ENCODE data around the gene CEP112.

GRCh38 chr17:65743308-65743655 is 448.7 kb downstream of the CEP112 start:
- TF ChIP-seq CTCF (IDR thresholded peaks at IDR 0.05) (no peak), POLR2A (IDR thresholded peaks at IDR 0.05) (no peak)

Data from testis (tissue), 2 donors.